Measurements from ENCODE around the gene MZF1. TPM values are rescaled to one million over a fixed set of nuclear protein-coding genes. Genes with fewer than 3 reads are reported as not detected.

Gene MZF1
- total and polyA plus RNA-seq, 8 donors, result 9.8 to 70.2 (median 12.6) TPM

GRCh38 chr19:58558623-58559274 lies 14.4 kb downstream of the MZF1 start:
- Histone ChIP-seq H3K27ac (peak overlapping the region; percentile 98 to 100 (median 98)), H3K4me3 (peak overlapping the region; percentile 39 to 86 (median 69)), H3K36me3 (peaks cover 0 to 10% (median 0%) of the 10 kb centered on the region in 3 donors), H3K27me3 (no peaks in the 10 kb centered on the region), H3K9me3 (no peaks in the 10 kb centered on the region), H3K4me1 (peaks cover 25 to 43% (median 30%) of the 10 kb centered on the region in 3 donors)
- TF ChIP-seq, protein P1, sequence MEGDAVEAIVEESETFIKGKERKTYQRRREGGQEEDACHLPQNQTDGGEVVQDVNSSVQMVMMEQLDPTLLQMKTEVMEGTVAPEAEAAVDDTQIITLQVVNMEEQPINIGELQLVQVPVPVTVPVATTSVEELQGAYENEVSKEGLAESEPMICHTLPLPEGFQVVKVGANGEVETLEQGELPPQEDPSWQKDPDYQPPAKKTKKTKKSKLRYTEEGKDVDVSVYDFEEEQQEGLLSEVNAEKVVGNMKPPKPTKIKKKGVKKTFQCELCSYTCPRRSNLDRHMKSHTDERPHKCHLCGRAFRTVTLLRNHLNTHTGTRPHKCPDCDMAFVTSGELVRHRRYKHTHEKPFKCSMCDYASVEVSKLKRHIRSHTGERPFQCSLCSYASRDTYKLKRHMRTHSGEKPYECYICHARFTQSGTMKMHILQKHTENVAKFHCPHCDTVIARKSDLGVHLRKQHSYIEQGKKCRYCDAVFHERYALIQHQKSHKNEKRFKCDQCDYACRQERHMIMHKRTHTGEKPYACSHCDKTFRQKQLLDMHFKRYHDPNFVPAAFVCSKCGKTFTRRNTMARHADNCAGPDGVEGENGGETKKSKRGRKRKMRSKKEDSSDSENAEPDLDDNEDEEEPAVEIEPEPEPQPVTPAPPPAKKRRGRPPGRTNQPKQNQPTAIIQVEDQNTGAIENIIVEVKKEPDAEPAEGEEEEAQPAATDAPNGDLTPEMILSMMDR (IDR thresholded peaks at IDR 0.05), result no peak
- ATAC-seq (peak; percentile 82 to 88 (median 82)), DNase-seq (peak; percentile 98 to 100 (median 99)), FAIRE-seq (peak; percentile 9)
- WGBS, 2 donors, result 0% methylated on average over 67 to 76 of the region's 76 CpGs
- intact Hi-C loops (cut with DNase I), result no loop called here

DNA sequence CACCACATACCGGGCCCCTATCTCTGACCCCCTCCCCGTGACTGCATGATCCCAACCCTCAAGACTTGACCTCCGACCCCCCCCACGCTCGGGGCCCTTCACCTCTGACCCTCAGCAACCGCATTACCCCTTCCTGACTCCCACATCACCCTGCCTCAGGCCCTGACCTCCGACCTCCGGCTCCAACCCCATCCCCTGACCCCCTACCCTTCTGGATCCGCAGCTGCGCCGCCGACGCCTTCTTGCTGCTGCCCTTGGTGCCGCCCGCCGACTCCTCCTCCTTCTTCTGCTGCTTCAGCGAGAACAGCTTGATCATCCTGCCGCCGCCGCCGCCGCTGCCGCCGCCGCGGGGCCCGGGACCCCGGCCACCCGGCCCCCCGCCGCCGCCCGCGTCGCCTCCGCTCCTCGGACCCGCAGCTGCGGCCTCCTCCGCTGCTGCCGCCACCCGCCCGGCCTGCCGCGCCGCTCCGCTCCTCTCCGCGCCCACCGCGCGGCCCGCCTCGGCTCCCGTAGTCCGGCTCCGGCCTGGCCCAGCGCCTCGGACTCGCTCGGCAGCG lies 15.0 kb downstream of the MZF1 start, which contains the start of gene UBE2M:
TSS of gene UBE2M (minus strand) at position 546 of the 557 bp plus-strand sequence. CDS start at position 316, 230 bp downstream.
- no peak for ATAC-seq
- H3K27ac ChIP-seq, result peak within 1 kb of the TSS; percentile 98 to 100 (median 98)
- no peaks in the 10 kb centered on the region for H3K9me3 ChIP-seq
- peaks cover 24 to 42% (median 30%) of the 10 kb centered on the region in 3 donors for H3K4me1 ChIP-seq
- peak; percentile 68 to 97 (median 78) for DNase-seq
- peaks cover 0 to 10% (median 0%) of the 10 kb centered on the region in 3 donors for H3K36me3 ChIP-seq
- no peaks in the 10 kb centered on the region for H3K27me3 ChIP-seq
- intact Hi-C loops (cut with DNase I), result no loop called here
- peak within 1 kb of the TSS; percentile 39 to 86 (median 69) for H3K4me3 ChIP-seq
- TF ChIP-seq, protein P1 (IDR thresholded peaks at IDR 0.05), result no peak
- 0 to 1% methylated on average over 39 to 62 of the region's 62 CpGs for WGBS, 2 donors
- FAIRE-seq, result no peak

- FAIRE-seq (no peak), DNase-seq (peak in 2 of 6 donors; percentile 33 to 35), ATAC-seq (no peak)
- WGBS, 2 donors, result 18 to 26% methylated on average over 12 of the region's 12 CpGs
- intact Hi-C loops (cut with DNase I), result no loop called here
- Histone ChIP-seq H3K4me3 (peak overlapping the region; percentile 35 to 81 (median 48)), H3K9me3 (no peaks in the 10 kb centered on the region), H3K27ac (peak overlapping the region in 3 of 4 donors; percentile 68 to 100 (median 99)), H3K36me3 (peaks cover 0 to 10% (median 0%) of the 10 kb centered on the region in 3 donors), H3K27me3 (no peaks in the 10 kb centered on the region), H3K4me1 (peaks cover 17 to 36% (median 23%) of the 10 kb centered on the region in 3 donors)
- TF ChIP-seq, protein P1 (IDR thresholded peaks at IDR 0.05), result no peak
These were observed 15.7 kb downstream of the MZF1 start for GRCh38 chr19:58557221-58558065.

- no peaks in the 10 kb centered on the region for H3K9me3 ChIP-seq
These were observed 16.4 kb downstream of the MZF1 start for GRCh38 chr19:58556622-58557220.

More at GRCh38 chr19:58556622-58557220, 16.4 kb downstream of the MZF1 start:
- no peak for FAIRE-seq
- no peak for ATAC-seq
- DNase-seq, result peak in 3 of 6 donors; percentile 20 to 40 (median 23)
- Histone ChIP-seq H3K27ac (no peak overlapping the region), H3K27me3 (no peaks in the 10 kb centered on the region), H3K36me3 (peaks cover 0 to 14% (median 0%) of the 10 kb centered on the region in 3 donors), H3K4me3 (peak overlapping the region in 2 of 4 donors; percentile 57 to 81), H3K4me1 (peaks cover 11 to 30% (median 16%) of the 10 kb centered on the region in 3 donors)
- intact Hi-C loops (cut with DNase I), result no loop called here
- TF ChIP-seq, protein P1 (IDR thresholded peaks at IDR 0.05), result no peak
- 45 to 50% methylated on average over 10 of the region's 10 CpGs for WGBS, 2 donors
